ENCODE data around the gene CRYBG3.
"Not testable (repeated sequence)": the region's sequence is repeated elsewhere in the genome, so short reads cannot be mapped to it uniquely, and the experiment has no call there.

DNA sequence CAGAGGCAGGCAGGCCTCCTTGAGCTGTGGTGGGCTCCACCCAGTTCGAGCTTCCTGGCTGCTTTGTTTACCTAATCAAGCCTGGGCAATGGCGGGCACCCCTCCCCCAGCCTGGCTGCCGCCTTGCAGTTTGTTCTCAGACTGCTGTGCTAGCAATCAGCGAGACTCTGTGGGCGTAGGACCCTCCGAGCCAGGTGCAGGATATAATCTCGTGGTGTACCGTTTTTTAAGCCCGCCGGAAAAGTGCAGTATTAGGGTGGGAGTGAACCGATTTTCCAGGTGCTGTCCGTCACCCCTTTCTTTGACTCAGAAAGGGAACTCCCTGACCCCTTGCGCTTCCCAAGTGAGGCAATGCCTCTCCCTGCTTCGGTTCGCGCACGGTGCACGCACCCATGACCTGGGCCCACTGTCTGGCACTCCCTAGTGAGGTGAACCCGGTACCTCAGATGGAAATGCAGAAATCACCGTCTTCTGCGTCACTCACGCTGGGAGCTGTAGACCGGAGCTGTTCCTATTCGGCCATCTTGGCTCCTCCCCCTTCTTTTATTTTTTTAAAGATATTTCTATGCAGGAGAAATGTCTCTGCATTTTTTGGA lies 88.5 kb downstream of the CRYBG3 start:
- TF ChIP-seq POLR2A (IDR thresholded peaks at IDR 0.05): not testable (repeated sequence)
- TF ChIP-seq, protein P1, sequence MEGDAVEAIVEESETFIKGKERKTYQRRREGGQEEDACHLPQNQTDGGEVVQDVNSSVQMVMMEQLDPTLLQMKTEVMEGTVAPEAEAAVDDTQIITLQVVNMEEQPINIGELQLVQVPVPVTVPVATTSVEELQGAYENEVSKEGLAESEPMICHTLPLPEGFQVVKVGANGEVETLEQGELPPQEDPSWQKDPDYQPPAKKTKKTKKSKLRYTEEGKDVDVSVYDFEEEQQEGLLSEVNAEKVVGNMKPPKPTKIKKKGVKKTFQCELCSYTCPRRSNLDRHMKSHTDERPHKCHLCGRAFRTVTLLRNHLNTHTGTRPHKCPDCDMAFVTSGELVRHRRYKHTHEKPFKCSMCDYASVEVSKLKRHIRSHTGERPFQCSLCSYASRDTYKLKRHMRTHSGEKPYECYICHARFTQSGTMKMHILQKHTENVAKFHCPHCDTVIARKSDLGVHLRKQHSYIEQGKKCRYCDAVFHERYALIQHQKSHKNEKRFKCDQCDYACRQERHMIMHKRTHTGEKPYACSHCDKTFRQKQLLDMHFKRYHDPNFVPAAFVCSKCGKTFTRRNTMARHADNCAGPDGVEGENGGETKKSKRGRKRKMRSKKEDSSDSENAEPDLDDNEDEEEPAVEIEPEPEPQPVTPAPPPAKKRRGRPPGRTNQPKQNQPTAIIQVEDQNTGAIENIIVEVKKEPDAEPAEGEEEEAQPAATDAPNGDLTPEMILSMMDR (IDR thresholded peaks at IDR 0.05): not testable (repeated sequence)
